HG02852 (cell line): ENCODE results near the gene THRB.

Experiments used
- ATAC-seq: cut with Tn5 transposase; IDR thresholded peaks from one replicate; pipeline ENCODE4 v1.9.1; 2021; ENCODE audit warnings: mild to moderate bottlenecking, moderate library complexity; ENCODE audit not compliant: unreplicated experiment

THRB gene

GRCh38 chr3:24513463-24513862 lies 18.8 kb upstream of the THRB start:
- ATAC-seq, result no peak

GRCh38 chr3:24512564-24513197 lies 18.0 kb upstream of the THRB start:
- no peak for ATAC-seq

- ATAC-seq, result no peak
Measured at GRCh38 chr3:24510030-24510648, 15.5 kb upstream of the THRB start.

GRCh38 chr3:24508423-24508839 lies 13.8 kb upstream of the THRB start:
- ATAC-seq, result no peak

- ATAC-seq, result no peak
Measured at GRCh38 chr3:24507776-24508422, 13.2 kb upstream of the THRB start.

- ATAC-seq, result no peak
Measured at GRCh38 chr3:24506966-24507775, 12.5 kb upstream of the THRB start.

GRCh38 chr3:24505691-24506550 lies 11.3 kb upstream of the THRB start:
- no peak for ATAC-seq

GRCh38 chr3:24504772-24505171 lies 10.1 kb upstream of the THRB start:
- no peak for ATAC-seq

GRCh38 chr3:24503616-24504113 lies 9.0 kb upstream of the THRB start:
- ATAC-seq, result peak; percentile 95

GRCh38 chr3:24502690-24503089 lies 8.0 kb upstream of the THRB start:
- no peak for ATAC-seq

- ATAC-seq, result no peak
Measured at GRCh38 chr3:24500806-24501205, 6.2 kb upstream of the THRB start.

GRCh38 chr3:24499991-24500390 lies 5.3 kb upstream of the THRB start:
- ATAC-seq, result no peak

- ATAC-seq, result no peak
Measured at GRCh38 chr3:24498796-24499195, 4.1 kb upstream of the THRB start.

- ATAC-seq, result no peak
Measured at GRCh38 chr3:24498391-24498790, 3.7 kb upstream of the THRB start.

GRCh38 chr3:24497942-24498341 lies 3.3 kb upstream of the THRB start:
- no peak for ATAC-seq

- no peak for ATAC-seq
Measured at GRCh38 chr3:24496529-24497482, 2.2 kb upstream of the THRB start.

GRCh38 chr3:24495326-24495994 lies 810 bp upstream of the THRB start:
- no peak for ATAC-seq

- no peak for ATAC-seq
Measured at GRCh38 chr3:24493746-24494617, 668 bp downstream of the THRB start.
